ENCODE measurements around the gene NCAM1.

The NCAM1 gene

GRCh38 chr11:112968941-112969713 is 7.9 kb downstream of the NCAM1 start:
- H3K4me3 ChIP-seq (ENCODE audit: low read length) = no peak overlapping the region
- no peak for TF ChIP-seq CTCF (conservative IDR thresholded peaks at IDR 0.05; ENCODE audit: low read depth, low read length)
- no peak for DNase-seq (ENCODE audit: low read depth)

DNA sequence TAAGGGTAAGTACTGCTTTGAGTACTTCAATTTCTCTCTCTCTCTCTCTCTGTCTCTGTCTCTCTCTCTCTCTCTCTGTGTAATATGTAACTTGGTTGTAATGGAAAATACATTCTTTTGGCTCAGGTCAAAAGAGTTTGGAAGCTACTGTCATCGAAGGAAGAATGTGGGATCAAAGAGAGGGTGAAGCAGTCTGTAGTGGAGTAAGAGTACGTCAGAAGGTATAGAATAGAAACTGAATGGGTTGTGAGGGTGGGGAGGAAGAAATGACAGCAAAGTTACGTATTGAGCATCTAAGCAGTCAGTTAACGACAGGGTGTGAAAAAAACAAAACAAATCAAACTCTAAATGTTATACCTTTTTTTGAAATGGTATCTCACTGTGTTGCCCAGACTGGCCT is 10.0 kb downstream of the NCAM1 start:
- H3K4me3 ChIP-seq (ENCODE audit: low read length) = no peak overlapping the region
- TF ChIP-seq CTCF (conservative IDR thresholded peaks at IDR 0.05; ENCODE audit: low read depth, low read length) = no peak
- DNase-seq (ENCODE audit: low read depth) = no peak

DNA sequence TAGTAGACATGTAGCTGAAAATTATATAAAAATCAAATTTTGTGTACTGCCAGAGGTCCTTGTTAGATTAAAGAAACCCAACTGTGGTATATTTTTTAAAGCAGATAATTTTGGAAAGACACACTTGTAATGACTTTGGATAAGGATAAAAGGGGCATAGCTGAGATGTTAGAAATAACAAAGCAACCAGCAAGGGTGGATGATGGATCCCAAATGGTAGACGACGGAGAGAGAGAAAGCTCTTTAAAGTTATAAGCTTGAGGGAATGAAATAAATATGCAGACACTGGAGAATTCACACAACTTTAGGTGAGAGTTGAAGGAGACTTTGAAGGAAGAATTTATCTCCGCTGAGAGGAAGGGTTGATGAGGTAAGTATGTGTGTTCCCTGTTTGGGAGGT is 10.6 kb downstream of the NCAM1 start:
- no peak for TF ChIP-seq CTCF (conservative IDR thresholded peaks at IDR 0.05; ENCODE audit: low read depth, low read length)
- H3K4me3 ChIP-seq (ENCODE audit: low read length) = no peak overlapping the region
- DNase-seq (ENCODE audit: low read depth) = no peak

DNA sequence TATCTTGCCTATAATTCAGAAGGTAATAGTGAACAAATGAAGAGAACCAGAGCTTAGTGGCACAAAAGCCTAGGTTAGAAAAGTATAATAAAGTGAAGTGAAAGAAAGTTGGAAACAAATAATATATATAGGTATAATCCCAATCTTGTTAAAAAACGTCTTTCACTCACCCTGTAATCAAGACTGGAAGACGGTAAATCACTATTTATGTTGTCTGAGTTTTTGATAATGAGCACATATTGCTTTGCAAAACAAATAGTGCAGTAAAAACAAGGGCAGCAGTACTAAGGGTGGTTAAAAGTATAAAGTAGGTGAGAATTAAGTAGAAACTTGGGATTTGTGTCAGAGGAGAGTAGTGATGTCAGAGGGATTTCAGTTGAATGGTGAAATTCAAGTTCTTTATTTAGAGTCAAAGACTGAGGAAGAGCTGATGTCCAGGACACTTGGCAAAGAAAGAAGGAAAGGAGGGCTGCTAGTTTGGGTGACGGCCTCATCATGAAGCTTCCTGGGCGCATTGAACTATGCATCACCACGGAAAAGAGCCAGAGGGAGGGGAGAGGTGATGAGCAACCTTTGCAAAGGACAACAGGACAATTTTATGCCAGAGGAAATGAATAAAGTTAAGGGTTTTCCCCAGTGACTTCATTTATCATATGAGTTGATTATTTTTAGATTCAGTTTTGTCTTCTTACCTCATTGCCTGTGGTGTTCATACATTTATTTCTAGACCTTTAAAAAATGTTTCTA is 11.4 kb downstream of the NCAM1 start:
- H3K4me3 ChIP-seq (ENCODE audit: low read length) = no peak overlapping the region
- DNase-seq (ENCODE audit: low read depth) = no peak
- TF ChIP-seq CTCF (conservative IDR thresholded peaks at IDR 0.05; ENCODE audit: low read depth, low read length) = no peak

- TF ChIP-seq CTCF (conservative IDR thresholded peaks at IDR 0.05; ENCODE audit: low read depth, low read length) = no peak
- H3K4me3 ChIP-seq (ENCODE audit: low read length) = no peak overlapping the region
- no peak for DNase-seq (ENCODE audit: low read depth)
Observed at GRCh38 chr11:112975051-112975450, 13.8 kb downstream of the NCAM1 start.

- no peak overlapping the region for H3K4me3 ChIP-seq (ENCODE audit: low read length)
- TF ChIP-seq CTCF (conservative IDR thresholded peaks at IDR 0.05; ENCODE audit: low read depth, low read length) = no peak
- no peak for DNase-seq (ENCODE audit: low read depth)
Observed at GRCh38 chr11:112975493-112975892, 14.3 kb downstream of the NCAM1 start.

GRCh38 chr11:112977755-112978154 is 16.5 kb downstream of the NCAM1 start:
- H3K4me3 ChIP-seq (ENCODE audit: low read length) = no peak overlapping the region
- no peak for TF ChIP-seq CTCF (conservative IDR thresholded peaks at IDR 0.05; ENCODE audit: low read depth, low read length)
- no peak for DNase-seq (ENCODE audit: low read depth)
